Tibial artery (tissue), 4 donors: ENCODE measurements around the gene SV2B.

ENCODE experiments used
- DNase-seq, 2 donors: peaks; one replicate each; pipeline ENCODE4 v3.0.0-alpha.2; 2019
- H3K27ac ChIP-seq, 2 donors: fragments of 200-600 bp; sonication (generic) in 1 of 2; 1 replicate in 1 of 2; 2 replicates in 1 of 2; pipeline ENCODE4 v1.5.1; 2018 to 2019; ENCODE audit warnings: mild to moderate bottlenecking in 1 of 2
- H3K27me3 ChIP-seq, 2 donors: fragments of 200-600 bp; sonication (generic) in 1 of 2; one replicate each; pipeline versions ENCODE4 v1.5.1 to v1.6.0; 2016 to 2019
- H3K36me3 ChIP-seq, 3 donors: fragments of 200-600 bp; sonication (generic) in 2 of 3; one replicate each; pipeline ENCODE4 v1.5.1; 2016 to 2019; ENCODE audit warnings: mild to moderate bottlenecking in 2 of 3
- H3K4me1 ChIP-seq, 4 donors: fragments of 200-600 bp; sonication (generic) in 2 of 4; 1 replicate in 3 of 4; 2 replicates in 1 of 4; pipeline ENCODE4 v1.5.1; 2016 to 2019
- H3K4me3 ChIP-seq, 2 donors: fragments of 200-600 bp; sonication (generic) in 1 of 2; 1 replicate in 1 of 2; 2 replicates in 1 of 2; pipeline ENCODE4 v1.5.1; 2018 to 2019; ENCODE audit warnings: mild to moderate bottlenecking in 2 of 2
- H3K9me3 ChIP-seq, 3 donors: fragments of 200-600 bp; sonication (generic) in 1 of 3; one replicate each; pipeline ENCODE4 v1.5.1; 2016 to 2019
- CTCF ChIP-seq, 2 experiments: fragments of 200-600 bp in 1 of 2; fragments of 450-650 bp in 1 of 2; IDR thresholded peaks; one replicate each; pipeline ENCODE4 v1.5.1; 2017 to 2019; ENCODE audit warnings: antibody characterized with exemption in 2 of 2, mild to moderate bottlenecking in 1 of 2, moderate library complexity in 1 of 2
- intact Hi-C: fragments of 100-400 bp; cut with DNase I; formaldehyde crosslinking; loops from one replicate; pipeline ENCODE4 v1.15.0; 2023; ENCODE audit warnings: low total_unique reads

SV2B gene

GRCh38 chr15:91116113-91117067 lies 16.3 kb downstream of the SV2B start:
- no peak for TF ChIP-seq CTCF (IDR thresholded peaks at IDR 0.05)
- no peaks in the 10 kb centered on the region for H3K9me3 ChIP-seq
- H3K27me3 ChIP-seq = no peaks in the 10 kb centered on the region
- intact Hi-C loops = loop anchor here (10.0 kb wide), 1 partner anchor 108 kb away; no protein-coding TSS in a partner anchor
- H3K4me1 ChIP-seq = no peaks in the 10 kb centered on the region
- no peak for DNase-seq
- H3K36me3 ChIP-seq = no peaks in the 10 kb centered on the region
- H3K4me3 ChIP-seq = no peak overlapping the region
- no peak overlapping the region for H3K27ac ChIP-seq

GRCh38 chr15:91117375-91117774 lies 17.3 kb downstream of the SV2B start:
- intact Hi-C loops = loop anchor here (10.0 kb wide), 1 partner anchor 107 kb away; no protein-coding TSS in a partner anchor
- H3K27ac ChIP-seq = no peak overlapping the region
- no peak for DNase-seq
- H3K36me3 ChIP-seq = no peaks in the 10 kb centered on the region
- H3K4me3 ChIP-seq = no peak overlapping the region
- TF ChIP-seq CTCF (IDR thresholded peaks at IDR 0.05) = no peak
- no peaks in the 10 kb centered on the region for H3K4me1 ChIP-seq
- H3K27me3 ChIP-seq = no peaks in the 10 kb centered on the region
- H3K9me3 ChIP-seq = no peaks in the 10 kb centered on the region

DNA sequence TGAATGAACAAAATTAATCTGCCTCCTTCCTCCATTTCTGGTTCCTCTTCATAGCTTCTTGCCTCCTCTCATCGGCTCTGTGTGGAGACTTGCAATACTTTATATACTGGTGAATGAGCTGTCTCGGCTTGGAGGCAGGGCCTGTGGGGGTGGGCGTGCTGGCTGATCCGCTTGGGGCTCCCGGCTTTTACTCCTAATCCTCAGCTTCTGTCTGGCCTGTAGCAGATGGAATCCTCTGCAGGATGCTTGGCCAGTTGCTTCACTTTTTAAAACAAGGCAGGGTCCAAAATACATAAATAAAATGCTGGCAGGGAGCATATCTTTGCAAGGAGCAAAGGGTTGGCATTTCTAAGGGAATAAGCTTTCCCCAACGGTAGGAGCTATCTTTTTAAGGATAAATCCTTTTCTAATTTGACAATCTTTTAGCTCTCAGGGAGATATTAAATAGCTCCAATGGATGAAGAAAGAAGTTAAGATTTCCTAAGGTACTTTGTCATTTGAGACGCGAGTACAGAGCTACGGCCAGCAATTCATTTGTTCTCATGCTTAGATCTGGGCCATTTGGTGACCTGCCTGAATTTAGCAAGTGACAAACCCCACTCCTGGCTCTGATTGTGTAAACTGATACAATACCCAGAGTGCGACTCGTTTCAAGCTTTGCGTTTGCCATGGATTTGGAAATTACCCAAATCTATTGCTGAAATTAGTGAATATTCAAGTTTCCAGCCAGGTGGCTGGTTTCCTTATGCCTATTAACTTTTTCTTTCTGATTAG lies 18.9 kb downstream of the SV2B start:
- no peak overlapping the region for H3K27ac ChIP-seq
- no peak for DNase-seq
- no peaks in the 10 kb centered on the region for H3K36me3 ChIP-seq

DNA sequence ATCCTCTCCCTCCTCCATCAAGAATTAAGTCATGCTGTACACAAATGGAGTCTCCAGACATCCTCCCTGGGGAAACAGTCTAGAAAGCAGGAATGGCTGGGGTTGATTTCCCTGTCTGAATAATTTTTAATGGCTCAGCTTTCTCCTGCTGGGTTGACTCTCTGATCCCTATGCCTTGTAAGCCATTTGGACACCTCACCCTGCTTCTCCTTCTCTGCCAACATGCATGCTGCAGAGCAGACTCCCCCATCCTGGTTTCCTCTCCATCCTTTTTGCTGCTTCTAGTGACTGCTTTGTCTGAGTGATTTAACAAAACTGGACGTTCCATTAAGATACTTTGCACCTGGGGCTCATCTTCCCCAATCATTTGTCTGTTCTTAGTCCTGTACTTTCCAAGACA lies 22.2 kb downstream of the SV2B start:
- Histone ChIP-seq H3K9me3 (no peaks in the 10 kb centered on the region), H3K4me3 (no peak overlapping the region), H3K4me1 (no peaks in the 10 kb centered on the region), H3K27me3 (peaks cover 0 to 7% of the 10 kb centered on the region in 2 donors), H3K27ac (no peak overlapping the region), H3K36me3 (no peaks in the 10 kb centered on the region)
- intact Hi-C loops = no loop called here
- DNase-seq = no peak
- TF ChIP-seq CTCF (IDR thresholded peaks at IDR 0.05) = no peak

More for the DNA sequence above, 18.9 kb downstream of the SV2B start:
- no peak for TF ChIP-seq CTCF (IDR thresholded peaks at IDR 0.05)
- Histone ChIP-seq H3K9me3 (no peaks in the 10 kb centered on the region), H3K4me3 (no peak overlapping the region), H3K4me1 (no peaks in the 10 kb centered on the region), H3K27me3 (no peaks in the 10 kb centered on the region)
- intact Hi-C loops = loop anchor here (10.0 kb wide), 1 partner anchor 106 kb away; no protein-coding TSS in a partner anchor

- peaks cover 0 to 12% of the 10 kb centered on the region in 2 donors for H3K27me3 ChIP-seq
- no peaks in the 10 kb centered on the region for H3K4me1 ChIP-seq
- DNase-seq = no peak
- no peak overlapping the region for H3K4me3 ChIP-seq
- no peak overlapping the region for H3K27ac ChIP-seq
- TF ChIP-seq CTCF (IDR thresholded peaks at IDR 0.05) = no peak
- no peaks in the 10 kb centered on the region for H3K9me3 ChIP-seq
- intact Hi-C loops = no loop called here
- H3K36me3 ChIP-seq = no peaks in the 10 kb centered on the region
These were observed 24.1 kb downstream of the SV2B start for GRCh38 chr15:91124132-91124531.
